Measurements from ENCODE around the gene BICC1. TPM values are rescaled to one million over a fixed set of nuclear protein-coding genes. Genes with fewer than 3 reads are reported as not detected.

The BICC1 gene
- polyA plus RNA-seq, 3 donors, result 4.6 to 20.8 (median 8.6) TPM

GRCh38 chr10:58662314-58662713 lies 149.6 kb downstream of the BICC1 start:
- H3K27ac ChIP-seq (ENCODE audit: low read depth, low read length), result no peak overlapping the region
- 61 to 70% (median 63%) methylated on average over 4 of the region's 4 CpGs for WGBS, 3 donors

- H3K27ac ChIP-seq (ENCODE audit: low read depth, low read length), result no peak overlapping the region
- WGBS, 3 donors, result 49 to 54% (median 53%) methylated on average over 3 of the region's 3 CpGs
Observed at GRCh38 chr10:58665361-58665760, 152.7 kb downstream of the BICC1 start.

DNA sequence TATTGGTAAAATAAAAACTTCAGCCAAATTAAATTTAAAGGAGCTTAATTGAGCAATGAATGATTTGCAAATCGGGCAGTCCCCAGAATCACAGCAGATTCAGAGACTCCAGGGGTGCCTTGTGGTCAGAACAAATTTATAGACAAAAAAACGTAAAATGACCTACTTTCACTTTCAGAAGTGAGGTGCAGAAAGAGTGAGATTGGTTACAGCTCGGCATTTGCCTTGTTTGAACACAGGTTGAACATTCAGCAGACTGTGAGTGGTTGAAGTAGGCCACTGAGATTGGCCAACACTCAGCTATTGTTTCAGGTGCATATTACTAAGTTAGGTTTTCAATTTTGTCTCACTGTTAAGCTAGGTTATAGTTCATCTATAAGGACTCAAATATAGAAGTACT lies 153.4 kb downstream of the BICC1 start:
- WGBS, 3 donors, result 20 to 39% (median 31%) methylated on average over 3 of the region's 3 CpGs
- H3K27ac ChIP-seq (ENCODE audit: low read depth, low read length), result no peak overlapping the region

DNA sequence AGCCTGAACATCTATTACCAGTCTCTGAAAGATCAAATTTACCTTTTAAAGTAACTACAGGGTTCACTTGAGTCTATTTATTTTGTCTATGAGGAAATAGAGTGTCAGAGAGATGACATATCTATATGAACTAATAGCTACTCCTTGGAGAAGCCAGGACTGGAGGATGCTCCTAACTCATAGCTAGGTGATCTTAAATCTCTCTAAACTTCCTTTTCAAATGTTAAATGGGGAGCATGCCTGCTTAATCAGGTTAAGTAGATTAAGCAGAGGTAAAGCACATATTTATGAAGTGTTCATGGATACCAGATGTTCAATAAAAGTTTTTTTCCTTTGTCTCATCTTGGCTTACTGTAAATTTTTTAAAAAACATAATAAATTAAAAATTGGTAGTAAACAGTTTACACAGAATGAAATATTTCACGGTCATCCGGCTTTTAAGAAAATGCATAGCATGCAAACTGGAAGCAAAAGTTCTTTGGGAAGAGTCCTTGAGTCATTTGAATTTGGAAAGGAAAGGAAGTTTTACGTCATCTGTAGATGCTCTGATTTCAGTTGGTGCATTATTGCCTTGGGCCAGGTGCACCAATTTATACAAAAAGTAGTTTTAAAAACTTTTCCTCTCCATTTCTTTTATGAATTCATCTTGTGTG lies 155.1 kb downstream of the BICC1 start:
- no peak overlapping the region for H3K27ac ChIP-seq (ENCODE audit: low read depth, low read length)
- whole genome bisulfite sequencing, 3 donors, result 72 to 77% (median 75%) methylated on average over 3 of the region's 3 CpGs

DNA sequence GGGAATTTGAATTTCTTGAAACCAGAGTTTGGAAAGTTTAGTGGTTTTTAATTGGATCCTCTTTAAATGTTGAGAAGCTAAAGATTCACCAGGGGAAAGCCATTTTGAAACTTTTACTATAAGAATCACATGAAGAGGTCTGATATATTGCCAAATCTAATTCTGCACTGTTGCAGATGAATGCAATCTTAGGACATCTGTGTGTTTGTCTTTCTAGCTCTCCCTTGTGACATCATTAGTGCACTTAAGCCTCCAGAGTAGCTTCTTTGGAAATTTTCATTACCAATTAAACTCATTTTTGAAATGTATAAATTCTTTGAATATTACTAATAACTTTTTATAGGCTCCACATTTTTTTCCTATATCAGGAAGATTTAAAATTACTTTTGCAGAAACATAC lies 160.2 kb downstream of the BICC1 start:
- no peak overlapping the region for H3K27ac ChIP-seq (ENCODE audit: low read depth, low read length)

GRCh38 chr10:58674251-58674650 lies 161.6 kb downstream of the BICC1 start:
- no peak overlapping the region for H3K27ac ChIP-seq (ENCODE audit: low read depth, low read length)
- WGBS, 3 donors, result 63 to 91% (median 85%) methylated on average over 2 of the region's 2 CpGs

DNA sequence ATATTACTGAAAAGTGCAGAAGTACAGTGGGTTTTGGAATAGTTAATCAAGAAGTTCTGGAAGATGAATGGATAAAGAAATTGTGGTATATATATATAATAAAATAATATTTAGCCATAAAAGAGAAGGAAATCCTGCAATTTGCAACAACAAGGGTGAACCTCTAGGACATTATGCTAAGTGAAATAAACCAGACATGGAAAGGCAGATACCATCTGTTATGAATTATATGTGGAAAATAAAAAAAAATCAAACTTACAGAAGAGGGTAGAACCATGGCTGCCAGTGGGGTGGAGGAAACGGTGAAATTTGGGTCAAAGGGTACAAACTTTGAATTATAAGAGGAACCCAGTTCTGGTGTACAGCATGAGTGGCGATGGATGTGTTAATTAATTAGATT lies 162.6 kb downstream of the BICC1 start:
- H3K27ac ChIP-seq (ENCODE audit: low read depth, low read length), result no peak overlapping the region
- WGBS, 3 donors, result 88 to 90% (median 89%) methylated on average over 2 of the region's 2 CpGs

DNA sequence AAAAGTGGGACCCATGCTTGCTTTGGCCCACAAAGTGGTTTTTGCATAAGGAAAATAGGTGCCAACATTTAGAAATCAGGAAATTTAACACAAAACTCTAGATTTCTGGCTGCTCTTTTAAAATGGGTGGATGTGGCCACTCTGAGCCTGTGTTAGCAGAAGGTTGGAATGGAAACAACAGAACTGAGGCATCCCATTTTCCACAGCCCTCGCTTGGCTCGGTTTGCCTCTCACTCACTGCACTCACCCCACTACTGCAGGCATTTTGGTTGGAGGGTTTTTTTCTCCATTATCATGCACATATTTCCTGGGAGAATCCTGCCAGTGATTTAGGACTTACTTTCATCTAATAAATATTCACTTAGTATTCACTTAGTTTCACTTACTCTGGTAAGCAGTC lies 178.9 kb downstream of the BICC1 start:
- no peak overlapping the region for H3K27ac ChIP-seq (ENCODE audit: low read depth, low read length)
- WGBS, 3 donors, result 55 to 85% (median 55%) methylated on average over 2 of the region's 2 CpGs

DNA sequence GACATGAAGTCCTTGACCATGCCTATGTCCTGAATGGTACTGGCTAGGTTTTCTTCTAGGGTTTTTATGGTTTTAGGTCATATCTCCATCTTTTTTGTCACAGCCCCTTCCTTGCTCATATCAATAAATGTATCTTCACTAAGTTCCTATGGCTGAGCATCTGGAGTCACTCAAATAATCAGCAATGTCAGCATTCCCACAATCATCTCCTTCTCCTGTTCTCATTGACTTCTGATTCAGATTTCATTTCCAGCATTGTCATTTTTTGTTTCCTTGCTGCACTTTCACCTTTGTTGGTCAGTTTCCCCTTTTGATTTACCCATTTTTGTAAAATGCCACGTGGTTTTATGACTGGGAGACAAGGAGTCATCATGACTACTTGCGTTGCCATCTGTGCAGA lies 181.2 kb downstream of the BICC1 start:
- H3K27ac ChIP-seq (ENCODE audit: low read depth, low read length), result no peak overlapping the region
- WGBS, 3 donors, result 66 to 83% (median 78%) methylated on average over 2 of the region's 2 CpGs

GRCh38 chr10:58695022-58695421 lies 182.3 kb downstream of the BICC1 start:
- WGBS, 3 donors, result 61 to 71% (median 68%) methylated on average over 5 of the region's 5 CpGs
- no peak overlapping the region for H3K27ac ChIP-seq (ENCODE audit: low read depth, low read length)

DNA sequence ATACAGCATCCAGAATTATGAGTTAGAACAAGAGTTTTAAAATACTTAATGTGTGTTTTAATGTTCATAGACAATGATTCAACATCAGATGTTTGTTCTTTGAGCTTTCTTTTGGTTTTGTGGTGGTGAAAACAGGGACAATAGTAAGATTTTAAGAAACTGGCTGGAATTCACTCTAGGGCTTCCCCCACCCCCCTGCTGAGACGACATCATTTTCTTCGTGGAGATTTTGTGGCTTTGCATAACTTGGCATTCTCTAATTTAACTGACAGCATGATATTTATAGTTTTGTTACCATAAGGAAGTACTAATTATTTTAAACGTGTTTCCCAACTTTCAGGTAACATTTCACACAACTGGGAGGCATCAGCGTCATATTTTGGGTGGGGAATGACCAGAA lies 184.1 kb downstream of the BICC1 start:
- 24 to 33% (median 29%) methylated on average over 4 of the region's 4 CpGs for WGBS, 3 donors
- H3K27ac ChIP-seq (ENCODE audit: low read depth, low read length), result no peak overlapping the region

DNA sequence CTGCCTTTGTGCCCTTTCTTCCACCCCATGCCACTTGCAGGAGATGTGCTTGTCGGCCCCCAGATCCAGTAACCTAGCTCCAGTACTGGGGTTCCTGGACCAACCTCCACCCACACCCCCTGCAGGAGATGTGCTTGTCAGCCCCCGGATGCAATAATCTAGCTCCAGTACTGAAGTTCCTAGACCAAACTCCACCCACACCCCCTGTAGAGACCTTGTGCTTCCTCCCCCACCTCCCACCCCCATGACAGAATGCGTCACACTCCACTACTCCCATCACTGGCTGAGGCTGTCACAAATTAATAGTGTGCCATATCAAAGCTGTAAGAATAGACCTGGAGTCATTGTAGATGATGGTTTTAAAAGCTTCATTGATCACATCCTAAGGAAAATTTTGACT lies 185.0 kb downstream of the BICC1 start:
- 66 to 95% (median 87%) methylated on average over 3 of the region's 3 CpGs for WGBS, 3 donors
- no peak overlapping the region for H3K27ac ChIP-seq (ENCODE audit: low read depth, low read length)

GRCh38 chr10:58698777-58699356 lies 186.2 kb downstream of the BICC1 start:
- H3K27ac ChIP-seq (ENCODE audit: low read depth, low read length), result no peak overlapping the region
- WGBS, 3 donors, result 52 to 88% (median 73%) methylated on average over 5 of the region's 5 CpGs

- 79 to 93% (median 91%) methylated on average over 1 of the region's 1 CpG for WGBS, 3 donors
- H3K27ac ChIP-seq (ENCODE audit: low read depth, low read length), result no peak overlapping the region
Observed at GRCh38 chr10:58700591-58700990, 187.9 kb downstream of the BICC1 start.

DNA sequence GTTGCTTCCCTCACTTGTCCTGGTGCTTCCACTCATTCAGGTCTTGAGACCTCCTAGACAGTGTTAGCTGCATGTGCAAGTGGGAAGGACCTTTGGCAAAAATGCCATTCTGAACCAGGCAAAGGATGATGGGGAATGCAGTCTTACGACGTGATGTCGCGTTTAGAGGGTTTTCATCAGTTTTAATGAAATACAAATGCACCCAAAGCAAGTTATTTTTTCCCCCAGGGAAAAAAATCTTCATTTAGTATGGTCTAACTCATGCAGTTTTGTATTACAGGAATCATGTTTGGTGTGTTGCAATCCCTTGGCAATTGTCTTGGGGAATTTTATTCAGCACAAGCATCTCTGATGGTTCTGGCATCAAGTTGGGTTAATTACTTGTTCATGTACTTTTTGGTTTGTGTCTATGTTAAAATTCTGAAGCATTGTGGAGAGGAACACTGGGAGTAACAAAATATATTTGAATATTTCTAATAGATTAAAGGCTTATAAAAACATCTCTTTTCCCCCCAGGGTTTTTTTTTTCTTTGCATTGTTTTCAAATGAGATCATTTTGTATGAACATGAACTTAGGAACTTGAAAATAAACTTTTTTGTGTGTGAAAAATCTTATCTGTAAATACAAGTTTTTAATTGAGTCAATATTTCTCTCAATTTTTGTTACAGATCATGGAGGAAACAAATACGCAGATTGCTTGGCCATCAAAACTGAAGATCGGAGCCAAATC lies 188.9 kb downstream of the BICC1 start:
- 53 to 72% (median 61%) methylated on average over 6 of the region's 6 CpGs for WGBS, 3 donors
- no peak overlapping the region for H3K27ac ChIP-seq (ENCODE audit: low read depth, low read length)

DNA sequence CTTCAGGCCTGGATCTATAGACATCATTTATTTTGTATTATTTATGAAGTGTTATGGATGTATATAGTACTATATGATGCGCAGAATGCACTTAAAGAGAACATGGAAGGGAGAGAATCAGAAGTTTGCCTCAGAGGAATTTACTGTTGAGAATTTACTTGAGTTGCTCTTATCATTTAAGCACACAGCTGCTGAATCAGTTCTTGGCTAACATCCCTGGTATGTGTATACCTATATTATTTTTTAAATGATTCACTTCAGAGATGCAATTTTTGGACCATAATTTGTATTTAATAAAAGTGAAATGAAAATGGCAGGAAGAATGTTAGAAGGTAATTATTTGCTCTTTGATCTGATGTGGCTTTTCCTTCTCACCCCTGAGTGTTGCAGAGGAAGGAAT lies 191.6 kb downstream of the BICC1 start:
- no peak overlapping the region for H3K27ac ChIP-seq (ENCODE audit: low read depth, low read length)
- 89 to 94% (median 93%) methylated on average over 1 of the region's 1 CpG for WGBS, 3 donors

- WGBS, 3 donors, result 29 to 40% (median 40%) methylated on average over 5 of the region's 5 CpGs
- H3K27ac ChIP-seq (ENCODE audit: low read depth, low read length), result no peak overlapping the region
Observed at GRCh38 chr10:58704671-58705141, 192.0 kb downstream of the BICC1 start.

DNA sequence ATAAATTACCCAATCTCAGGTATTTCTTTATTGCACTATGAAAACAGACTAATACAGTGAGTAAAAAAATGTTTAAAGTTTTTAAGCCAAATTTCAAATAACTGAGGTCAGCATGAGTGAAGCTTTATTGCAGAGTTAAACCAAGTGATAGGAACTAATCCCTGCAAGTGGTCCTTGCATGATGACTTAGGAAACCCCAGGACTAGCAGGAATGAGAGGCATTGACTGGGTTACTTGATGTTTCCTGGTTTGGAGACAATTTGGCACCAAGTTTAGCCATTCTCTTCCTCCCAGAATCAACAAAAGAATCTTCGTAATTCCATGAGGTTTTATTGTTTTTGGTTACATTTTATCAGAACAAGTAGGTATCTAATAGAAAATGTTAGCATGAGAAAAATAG lies 194.2 kb downstream of the BICC1 start:
- whole genome bisulfite sequencing, 3 donors, result 67 to 88% (median 85%) methylated on average over 1 of the region's 1 CpG
- no peak overlapping the region for H3K27ac ChIP-seq (ENCODE audit: low read depth, low read length)

- 77 to 83% (median 81%) methylated on average over 3 of the region's 3 CpGs for WGBS, 3 donors
- H3K27ac ChIP-seq (ENCODE audit: low read depth, low read length), result no peak overlapping the region
Observed at GRCh38 chr10:58712141-58712540, 199.5 kb downstream of the BICC1 start.

- no peak overlapping the region for H3K27ac ChIP-seq (ENCODE audit: low read depth, low read length)
- 63 to 76% (median 64%) methylated on average over 1 of the region's 1 CpG for WGBS, 3 donors
Observed at GRCh38 chr10:58712982-58713381, 200.3 kb downstream of the BICC1 start.
